Measurements from ENCODE around the gene SLCO3A1.

DNA sequence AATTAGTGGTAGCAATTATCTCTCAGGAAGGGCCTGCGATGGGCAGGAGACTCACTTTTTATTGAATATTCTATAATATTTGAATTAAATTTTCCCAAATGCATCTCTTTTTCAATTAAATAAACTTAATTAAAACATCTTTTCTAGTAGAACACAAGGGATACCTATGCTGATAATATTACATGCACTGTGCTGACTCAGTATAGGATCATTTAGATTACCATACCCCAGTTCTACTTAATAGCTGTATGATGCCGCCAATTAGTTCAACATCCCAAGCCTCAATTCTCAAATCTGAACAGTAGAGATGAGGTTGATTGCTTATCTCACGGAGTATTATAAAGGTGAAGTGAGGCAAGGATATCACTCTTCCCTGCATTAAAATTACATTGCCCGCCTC, 149.2 kb downstream of the SLCO3A1 start:
- TF ChIP-seq GLI2 (tag by site-specific recombination; IDR thresholded peaks at IDR 0.05; ENCODE audit: borderline replicate concordance, low read depth) (no peak), ZBTB8A (tag by site-specific recombination; IDR thresholded peaks at IDR 0.05) (no peak)
- TF ChIP-seq, protein P1, sequence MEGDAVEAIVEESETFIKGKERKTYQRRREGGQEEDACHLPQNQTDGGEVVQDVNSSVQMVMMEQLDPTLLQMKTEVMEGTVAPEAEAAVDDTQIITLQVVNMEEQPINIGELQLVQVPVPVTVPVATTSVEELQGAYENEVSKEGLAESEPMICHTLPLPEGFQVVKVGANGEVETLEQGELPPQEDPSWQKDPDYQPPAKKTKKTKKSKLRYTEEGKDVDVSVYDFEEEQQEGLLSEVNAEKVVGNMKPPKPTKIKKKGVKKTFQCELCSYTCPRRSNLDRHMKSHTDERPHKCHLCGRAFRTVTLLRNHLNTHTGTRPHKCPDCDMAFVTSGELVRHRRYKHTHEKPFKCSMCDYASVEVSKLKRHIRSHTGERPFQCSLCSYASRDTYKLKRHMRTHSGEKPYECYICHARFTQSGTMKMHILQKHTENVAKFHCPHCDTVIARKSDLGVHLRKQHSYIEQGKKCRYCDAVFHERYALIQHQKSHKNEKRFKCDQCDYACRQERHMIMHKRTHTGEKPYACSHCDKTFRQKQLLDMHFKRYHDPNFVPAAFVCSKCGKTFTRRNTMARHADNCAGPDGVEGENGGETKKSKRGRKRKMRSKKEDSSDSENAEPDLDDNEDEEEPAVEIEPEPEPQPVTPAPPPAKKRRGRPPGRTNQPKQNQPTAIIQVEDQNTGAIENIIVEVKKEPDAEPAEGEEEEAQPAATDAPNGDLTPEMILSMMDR (tag by site-specific recombination; IDR thresholded peaks at IDR 0.05) = no peak
